Activated naive CD4-positive, alpha-beta T cell treated with anti-CD3 and anti-CD28 coated beads for 36 hours (primary cell): ENCODE measurements around the gene SQSTM1. TPM values are rescaled to one million over a fixed set of nuclear protein-coding genes. Genes with fewer than 3 reads are reported as not detected.
"Not testable (repeated sequence)": the region's sequence is repeated elsewhere in the genome, so short reads cannot be mapped to it uniquely, and the experiment has no call there.

Experiments
- CTCF ChIA-PET: fragments of 350-600 bp; sonication (Branson Sonifier 250); formaldehyde crosslinking; loops from one replicate; lab custom pipeline; 2021; ENCODE audit warnings: antibody characterized with exemption; lab: Charles Lee
- DNase-seq: peaks from one replicate; pipeline ENCODE4 v3.0.0-alpha.2; 2020
- H3K27ac Mint-ChIP-seq: one replicate; pipeline ENCODE4 v1.8.0; 2021; ENCODE audit warnings: mild to moderate bottlenecking, mixed read lengths
- H3K27me3 Mint-ChIP-seq: one replicate; pipeline ENCODE4 v1.8.0; 2021; ENCODE audit warnings: low read depth, mixed read lengths
- H3K36me3 Mint-ChIP-seq: one replicate; pipeline ENCODE4 v1.8.0; 2021; ENCODE audit warnings: low read depth, mixed read lengths
- H3K4me1 Mint-ChIP-seq: one replicate; pipeline ENCODE4 v1.8.0; 2021; ENCODE audit warnings: low read depth, mixed read lengths
- H3K4me3 Mint-ChIP-seq: one replicate; pipeline ENCODE4 v1.8.0; 2021; ENCODE audit warnings: mild to moderate bottlenecking, moderate library complexity, mixed read lengths
- H3K9me3 Mint-ChIP-seq: one replicate; pipeline ENCODE4 v1.8.0; 2021; ENCODE audit warnings: mixed read lengths
- intact Hi-C: fragments of 100-400 bp; cut with micrococcal nuclease; formaldehyde crosslinking; loops from one replicate; pipeline ENCODE4 v1.15.1; 2023
- total RNA-seq, 2 experiments: library from RNA; stranded (reverse); gene quantifications; one replicate each; pipeline ENCODE4 v1.2.3, GENCODE V29; 2021

Gene SQSTM1
- total RNA-seq, 2 experiments from 2014 or later, result 109 to 114 TPM

DNA sequence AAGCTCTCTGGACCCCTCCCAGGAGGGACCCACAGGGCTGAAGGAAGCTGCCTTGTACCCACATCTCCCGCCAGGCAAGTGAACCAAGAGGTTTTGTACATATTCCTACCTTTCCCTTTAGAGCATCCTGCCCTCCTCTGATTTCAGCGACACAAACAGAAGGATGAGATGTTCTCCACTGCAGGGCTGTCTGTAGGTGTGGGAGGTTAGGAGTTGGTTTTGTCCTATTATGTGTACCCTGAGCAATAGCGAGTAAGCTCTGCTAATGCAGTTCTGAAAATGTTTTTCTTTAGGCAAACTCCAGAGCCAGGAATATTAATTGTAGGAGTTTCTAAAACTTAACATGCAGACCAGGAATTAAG is 13.0 kb downstream of the SQSTM1 start:
- H3K27me3 Mint-ChIP-seq, result no peaks in the 10 kb centered on the region
- H3K36me3 Mint-ChIP-seq, result peaks cover 55% of the 10 kb centered on the region
- CTCF ChIA-PET, result no interaction called here
- no peak overlapping the region for H3K4me3 Mint-ChIP-seq
- intact Hi-C loops, result no loop called here
- peaks cover 19% of the 10 kb centered on the region for H3K4me1 Mint-ChIP-seq
- DNase-seq, result no peak
- peak overlapping the region; percentile 50 for H3K27ac Mint-ChIP-seq
- no peaks in the 10 kb centered on the region for H3K9me3 Mint-ChIP-seq

DNA sequence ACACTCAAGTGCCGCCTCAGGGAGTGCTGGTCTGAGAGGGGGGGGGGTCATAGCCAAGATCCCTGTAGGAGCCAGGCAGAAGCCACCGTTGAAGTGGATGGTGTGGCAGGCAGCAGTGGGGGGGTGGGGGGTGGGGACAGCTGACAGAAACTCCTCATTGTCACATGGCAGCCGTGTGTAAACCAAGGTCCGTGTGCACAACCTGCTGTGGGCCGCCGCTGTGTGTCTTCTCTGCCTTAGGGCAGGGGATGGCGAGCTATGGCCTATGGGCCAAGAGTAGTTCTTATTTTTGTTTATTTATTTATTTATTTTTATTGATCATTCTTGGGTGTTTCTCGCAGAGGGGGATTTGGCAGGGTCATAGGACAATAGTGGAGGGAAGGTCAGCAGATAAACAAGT is 13.4 kb downstream of the SQSTM1 start:
- Mint-ChIP-seq H3K27me3 (no peaks in the 10 kb centered on the region), H3K4me1 (peaks cover 17% of the 10 kb centered on the region), H3K4me3 (no peak overlapping the region), H3K36me3 (peaks cover 52% of the 10 kb centered on the region), H3K9me3 (no peaks in the 10 kb centered on the region), H3K27ac (no peak overlapping the region)
- CTCF ChIA-PET, result no interaction called here
- no peak for DNase-seq
- intact Hi-C loops, result no loop called here

DNA sequence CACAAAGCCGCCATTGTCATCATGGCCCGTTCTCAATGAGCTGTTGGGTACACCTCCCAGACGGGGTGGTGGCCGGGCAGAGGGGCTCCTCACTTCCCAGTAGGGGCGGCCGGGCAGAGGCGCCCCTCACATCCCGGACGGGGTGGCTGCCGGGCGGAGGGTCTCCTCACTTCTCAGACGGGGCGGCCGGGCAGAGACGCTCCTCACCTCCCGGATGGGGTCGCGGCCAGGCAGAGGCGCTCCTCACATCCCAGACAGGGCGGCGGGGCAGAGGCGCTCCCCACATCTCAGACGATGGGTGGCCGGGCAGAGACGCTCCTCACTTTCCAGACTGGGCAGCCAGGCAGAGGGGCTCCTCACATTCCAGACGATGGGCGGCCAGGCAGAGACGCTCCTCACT is 14.2 kb downstream of the SQSTM1 start:
- H3K27me3 Mint-ChIP-seq, DNase-seq, H3K27ac Mint-ChIP-seq, H3K4me3 Mint-ChIP-seq, H3K9me3 Mint-ChIP-seq, CTCF ChIA-PET, intact Hi-C loops: not testable (repeated sequence)
- Mint-ChIP-seq H3K36me3 (peaks cover 47% of the 10 kb centered on the region), H3K4me1 (peaks cover 17% of the 10 kb centered on the region)

DNA sequence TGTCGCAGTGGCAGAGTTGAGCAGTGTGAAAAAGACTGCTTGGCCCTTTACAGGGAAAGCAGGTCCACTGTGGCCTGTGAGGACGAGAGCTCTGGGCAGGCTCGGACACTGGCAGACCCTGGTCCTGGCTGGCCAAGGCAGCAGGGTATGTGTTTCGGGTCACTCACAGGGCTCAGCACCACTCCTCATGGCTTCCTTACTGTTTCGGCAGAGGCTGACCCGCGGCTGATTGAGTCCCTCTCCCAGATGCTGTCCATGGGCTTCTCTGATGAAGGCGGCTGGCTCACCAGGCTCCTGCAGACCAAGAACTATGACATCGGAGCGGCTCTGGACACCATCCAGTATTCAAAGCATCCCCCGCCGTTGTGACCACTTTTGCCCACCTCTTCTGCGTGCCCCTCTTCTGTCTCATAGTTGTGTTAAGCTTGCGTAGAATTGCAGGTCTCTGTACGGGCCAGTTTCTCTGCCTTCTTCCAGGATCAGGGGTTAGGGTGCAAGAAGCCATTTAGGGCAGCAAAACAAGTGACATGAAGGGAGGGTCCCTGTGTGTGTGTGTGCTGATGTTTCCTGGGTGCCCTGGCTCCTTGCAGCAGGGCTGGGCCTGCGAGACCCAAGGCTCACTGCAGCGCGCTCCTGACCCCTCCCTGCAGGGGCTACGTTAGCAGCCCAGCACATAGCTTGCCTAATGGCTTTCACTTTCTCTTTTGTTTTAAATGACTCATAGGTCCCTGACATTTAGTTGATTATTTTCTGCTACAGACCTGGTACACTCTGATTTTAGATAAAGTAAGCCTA is 15.7 kb downstream of the SQSTM1 start:
- intact Hi-C loops, result loop anchor here (1.0 to 2.0 kb wide), 4 partner anchors 9 to 34 kb away; partner anchors contain the start of genes MRNIP and SQSTM1
- peak; percentile 79 for DNase-seq
- Mint-ChIP-seq H3K27me3 (no peaks in the 10 kb centered on the region), H3K4me3 (peak overlapping the region; percentile 9), H3K9me3 (no peaks in the 10 kb centered on the region), H3K36me3 (peaks cover 41% of the 10 kb centered on the region), H3K27ac (peak overlapping the region; percentile 77), H3K4me1 (peaks cover 17% of the 10 kb centered on the region)
- CTCF ChIA-PET, result interaction anchor here (1.0 to 1.9 kb wide), 3 partner anchors 9 to 35 kb away, joined by 4 to 9 read pairs (median 5); no protein-coding TSS in a partner anchor

- intact Hi-C loops, result loop anchor here (2.0 kb wide), 1 partner anchor 17 kb away; the partner anchor contains the start of gene SQSTM1
- no peak overlapping the region for H3K4me3 Mint-ChIP-seq
- H3K9me3 Mint-ChIP-seq, result no peaks in the 10 kb centered on the region
- DNase-seq, result no peak
- no peaks in the 10 kb centered on the region for H3K27me3 Mint-ChIP-seq
- CTCF ChIA-PET, result interaction anchor here (1.0 to 1.9 kb wide), 3 partner anchors 10 to 36 kb away, joined by 4 to 9 read pairs (median 5); no protein-coding TSS in a partner anchor
- peaks cover 38% of the 10 kb centered on the region for H3K36me3 Mint-ChIP-seq
- H3K27ac Mint-ChIP-seq, result peak overlapping the region; percentile 77
- peaks cover 17% of the 10 kb centered on the region for H3K4me1 Mint-ChIP-seq
These were observed 16.6 kb downstream of the SQSTM1 start for GRCh38 chr5:179837076-179838011.

- H3K27me3 Mint-ChIP-seq, result no peaks in the 10 kb centered on the region
- H3K36me3 Mint-ChIP-seq, result peaks cover 28% of the 10 kb centered on the region
- intact Hi-C loops, result no loop called here
- H3K9me3 Mint-ChIP-seq, result no peaks in the 10 kb centered on the region
- peak overlapping the region; percentile 36 for H3K27ac Mint-ChIP-seq
- peaks cover 15% of the 10 kb centered on the region for H3K4me1 Mint-ChIP-seq
- H3K4me3 Mint-ChIP-seq, result no peak overlapping the region
- DNase-seq, result no peak
- CTCF ChIA-PET, result no interaction called here
These were observed 18.9 kb downstream of the SQSTM1 start for GRCh38 chr5:179839328-179840256.

GRCh38 chr5:179840321-179840720 is 19.6 kb downstream of the SQSTM1 start:
- no peak overlapping the region for H3K4me3 Mint-ChIP-seq
- H3K36me3 Mint-ChIP-seq, result peaks cover 29% of the 10 kb centered on the region
- H3K27ac Mint-ChIP-seq, result peak overlapping the region; percentile 32
- CTCF ChIA-PET, result no interaction called here
- peaks cover 3% of the 10 kb centered on the region for H3K9me3 Mint-ChIP-seq
- no peak for DNase-seq
- intact Hi-C loops, result no loop called here
- H3K4me1 Mint-ChIP-seq, result peaks cover 15% of the 10 kb centered on the region
- no peaks in the 10 kb centered on the region for H3K27me3 Mint-ChIP-seq

DNA sequence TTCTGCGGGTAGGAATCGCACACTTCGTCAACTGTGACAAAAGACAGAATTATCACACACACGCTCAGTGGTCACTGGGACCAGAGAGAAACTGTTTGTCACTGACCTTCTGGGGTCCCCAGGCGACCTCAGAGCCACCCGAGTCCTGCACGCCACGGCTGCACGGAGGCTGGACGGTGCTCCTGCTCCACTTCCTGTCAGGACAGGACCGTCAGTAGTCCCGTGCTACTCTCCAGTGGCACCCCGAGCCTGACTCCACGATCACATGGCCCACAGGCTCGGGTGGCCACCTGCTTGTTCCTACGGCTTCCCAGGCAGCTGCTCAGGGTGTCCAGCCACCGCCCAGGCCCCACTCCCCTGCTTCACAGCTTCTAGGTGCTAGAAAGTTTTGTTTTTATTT is 20.1 kb downstream of the SQSTM1 start:
- no peak for DNase-seq
- H3K4me3 Mint-ChIP-seq, result no peak overlapping the region
- peaks cover 30% of the 10 kb centered on the region for H3K36me3 Mint-ChIP-seq
- H3K27ac Mint-ChIP-seq, result peak overlapping the region; percentile 32
- H3K4me1 Mint-ChIP-seq, result peaks cover 15% of the 10 kb centered on the region
- H3K9me3 Mint-ChIP-seq, result peaks cover 3% of the 10 kb centered on the region
- CTCF ChIA-PET, result no interaction called here
- no peaks in the 10 kb centered on the region for H3K27me3 Mint-ChIP-seq
- intact Hi-C loops, result no loop called here

GRCh38 chr5:179841621-179842020 is 20.9 kb downstream of the SQSTM1 start:
- no peak overlapping the region for H3K4me3 Mint-ChIP-seq
- H3K9me3 Mint-ChIP-seq, result peaks cover 3% of the 10 kb centered on the region
- no peak for DNase-seq
- H3K27ac Mint-ChIP-seq, result no peak overlapping the region
- intact Hi-C loops, result no loop called here
- CTCF ChIA-PET, result no interaction called here
- H3K36me3 Mint-ChIP-seq, result peaks cover 29% of the 10 kb centered on the region
- H3K4me1 Mint-ChIP-seq, result peaks cover 7% of the 10 kb centered on the region
- H3K27me3 Mint-ChIP-seq, result no peaks in the 10 kb centered on the region

GRCh38 chr5:179852993-179853547 is 32.4 kb downstream of the SQSTM1 start:
- DNase-seq, result no peak
- Mint-ChIP-seq H3K4me1 (peaks cover 9% of the 10 kb centered on the region), H3K27ac (peak overlapping the region; percentile 43), H3K9me3 (no peaks in the 10 kb centered on the region), H3K36me3 (peaks cover 11% of the 10 kb centered on the region), H3K27me3 (no peaks in the 10 kb centered on the region), H3K4me3 (no peak overlapping the region)
- intact Hi-C loops, result loop anchor here (10.0 kb wide), 1 partner anchor 708 kb away; no protein-coding TSS in a partner anchor
- CTCF ChIA-PET, result interaction anchor here (0.9 kb wide), 1 partner anchor 52 kb away, joined by 3 read pairs; no protein-coding TSS in a partner anchor

DNA sequence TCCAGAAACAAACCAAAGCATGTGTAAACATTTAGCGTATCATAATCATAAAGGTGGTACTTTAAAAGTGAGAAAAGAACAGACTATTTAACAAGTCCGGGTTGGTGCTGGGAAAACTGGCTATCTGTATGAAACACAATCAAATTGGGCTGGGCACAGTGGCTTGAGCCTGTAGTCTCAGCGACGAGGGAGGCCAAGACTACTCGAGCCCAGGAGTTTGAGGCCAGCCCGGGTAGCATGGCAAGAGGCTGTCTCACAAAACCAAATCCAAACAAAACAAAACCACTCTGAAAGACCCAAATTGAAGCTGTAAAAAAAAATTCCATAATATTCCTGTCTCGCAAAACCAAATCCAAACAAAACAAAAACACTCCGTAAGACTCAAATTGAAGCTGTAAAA is 33.7 kb downstream of the SQSTM1 start:
- CTCF ChIA-PET, result interaction anchor here (0.7 kb wide), 1 partner anchor 273 kb away, joined by 4 read pairs; no protein-coding TSS in a partner anchor
- H3K27ac Mint-ChIP-seq, result no peak overlapping the region
- no peak for DNase-seq
- no peaks in the 10 kb centered on the region for H3K9me3 Mint-ChIP-seq
- intact Hi-C loops, result loop anchor here (10.0 kb wide), 1 partner anchor 710 kb away; no protein-coding TSS in a partner anchor
- peaks cover 11% of the 10 kb centered on the region for H3K36me3 Mint-ChIP-seq
- H3K4me1 Mint-ChIP-seq, result peaks cover 10% of the 10 kb centered on the region
- H3K27me3 Mint-ChIP-seq, result no peaks in the 10 kb centered on the region
- H3K4me3 Mint-ChIP-seq, result no peak overlapping the region
